AG09319 (cell line): ENCODE measurements around the gene MICU2.

Experiments used
- DNase-seq: peaks from one replicate; pipeline ENCODE4 v3.0.0-alpha.2; 2010; ENCODE audit warnings: low read depth; ENCODE audit errors: extremely low read depth
- CTCF ChIP-seq: IDR thresholded peaks from 2 replicates; pipeline ENCODE4 v1.5.1; 2011; ENCODE audit warnings: low read depth, mild to moderate bottlenecking, inconsistent platforms, low read length, moderate library complexity

MICU2 gene

GRCh38 chr13:21544515-21544914 lies 59.5 kb downstream of the MICU2 start:
- no peak for TF ChIP-seq CTCF
- DNase-seq, result no peak

- no peak for DNase-seq
- TF ChIP-seq CTCF, result no peak
Observed at GRCh38 chr13:21542563-21542962, 61.4 kb downstream of the MICU2 start.

GRCh38 chr13:21541980-21542379 lies 62.0 kb downstream of the MICU2 start:
- no peak for DNase-seq
- no peak for TF ChIP-seq CTCF

GRCh38 chr13:21541271-21541670 lies 62.7 kb downstream of the MICU2 start:
- DNase-seq, result no peak
- TF ChIP-seq CTCF, result no peak

- no peak for DNase-seq
- TF ChIP-seq CTCF, result no peak
Observed at GRCh38 chr13:21539687-21540086, 64.3 kb downstream of the MICU2 start.

GRCh38 chr13:21538753-21539152 lies 65.2 kb downstream of the MICU2 start:
- TF ChIP-seq CTCF, result no peak
- no peak for DNase-seq

- no peak for TF ChIP-seq CTCF
- no peak for DNase-seq
Observed at GRCh38 chr13:21538280-21538679, 65.7 kb downstream of the MICU2 start.
